ENCODE data around the gene MAOB.

DNA sequence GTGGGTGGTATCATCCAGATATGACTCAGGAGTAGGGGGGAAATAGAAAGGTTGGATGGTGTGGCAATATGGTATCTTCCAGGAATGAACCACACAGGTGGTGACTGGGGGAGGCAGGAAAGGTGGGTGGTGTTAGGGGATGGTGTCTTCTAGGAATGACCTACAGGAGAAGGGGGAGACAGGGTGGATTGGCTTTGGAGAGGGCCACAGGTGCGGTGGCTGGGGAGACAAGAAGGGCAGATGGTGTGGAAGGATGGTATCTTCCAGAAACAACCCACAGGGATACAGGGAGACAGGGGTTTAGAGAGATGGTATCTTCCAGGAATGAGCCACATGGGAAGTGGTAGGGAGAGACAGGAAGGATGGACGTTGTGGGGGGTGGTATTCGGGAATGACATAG lies 162.2 kb downstream of the MAOB start:
- TF ChIP-seq POLR2A (IDR thresholded peaks at IDR 0.05): no peak
- TF ChIP-seq, protein P1, sequence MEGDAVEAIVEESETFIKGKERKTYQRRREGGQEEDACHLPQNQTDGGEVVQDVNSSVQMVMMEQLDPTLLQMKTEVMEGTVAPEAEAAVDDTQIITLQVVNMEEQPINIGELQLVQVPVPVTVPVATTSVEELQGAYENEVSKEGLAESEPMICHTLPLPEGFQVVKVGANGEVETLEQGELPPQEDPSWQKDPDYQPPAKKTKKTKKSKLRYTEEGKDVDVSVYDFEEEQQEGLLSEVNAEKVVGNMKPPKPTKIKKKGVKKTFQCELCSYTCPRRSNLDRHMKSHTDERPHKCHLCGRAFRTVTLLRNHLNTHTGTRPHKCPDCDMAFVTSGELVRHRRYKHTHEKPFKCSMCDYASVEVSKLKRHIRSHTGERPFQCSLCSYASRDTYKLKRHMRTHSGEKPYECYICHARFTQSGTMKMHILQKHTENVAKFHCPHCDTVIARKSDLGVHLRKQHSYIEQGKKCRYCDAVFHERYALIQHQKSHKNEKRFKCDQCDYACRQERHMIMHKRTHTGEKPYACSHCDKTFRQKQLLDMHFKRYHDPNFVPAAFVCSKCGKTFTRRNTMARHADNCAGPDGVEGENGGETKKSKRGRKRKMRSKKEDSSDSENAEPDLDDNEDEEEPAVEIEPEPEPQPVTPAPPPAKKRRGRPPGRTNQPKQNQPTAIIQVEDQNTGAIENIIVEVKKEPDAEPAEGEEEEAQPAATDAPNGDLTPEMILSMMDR (IDR thresholded peaks at IDR 0.05): no peak

All from heart left ventricle (tissue), 13 donors.